ENCODE measurements around the gene ICAM3. TPM values are rescaled to one million over a fixed set of nuclear protein-coding genes. Genes with fewer than 3 reads are reported as not detected.
A peak's percentile ranks its signal among the peaks of the same experiment; 100 is the strongest.

Gene ICAM3
- total and polyA plus RNA-seq, 10 of the 15 experiments (the other 5 are each of a cell fraction or from before 2014, with no cell fraction given) = 5.5 to 152 (median 90.7) TPM

GRCh38 chr19:10332158-10332964 is 7.1 kb downstream of the ICAM3 start:
- DNase-seq (ENCODE audit: low read depth, low spot score) (no peak), ATAC-seq (peak; percentile 17; the same call in 2 of the 3 replicates), FAIRE-seq (no peak)
- ChIA-PET POLR2A (interaction anchor here (0.6 to 1.8 kb wide), 3 partner anchors 42 to 61 kb away, joined by 3 to 11 read pairs (median 3); partner anchors contain the start of gene ICAM5), SMC1A (ENCODE audit: uncharacterized antibody, unreplicated experiment) (interaction anchor here (1.0 to 2.5 kb wide), 3 partner anchors 9 to 62 kb away, joined by 3 to 11 read pairs (median 4); partner anchors contain the start of gene ICAM1), CTCF (interaction anchor here (0.6 to 2.9 kb wide), 4 partner anchors 48 to 58 kb away, joined by 3 to 15 read pairs (median 3); partner anchors contain the start of gene TYK2), RAD21 (ENCODE audit: unreplicated experiment) (interaction anchor here (0.6 to 1.3 kb wide), 3 partner anchors 18 to 55 kb away, joined by 3 to 9 read pairs (median 3); no protein-coding TSS in a partner anchor)
- intact Hi-C loops (cut with micrococcal nuclease; ENCODE audit: unreplicated experiment) = loop anchor here (5.0 kb wide), 2 partner anchors 55 to 60 kb away; partner anchors contain the start of gene ICAM1
- Histone ChIP-seq H3K9ac (ENCODE audit: control insufficient read depth, insufficient read depth, low read length) (peak overlapping the region; percentile 95), H3K9me3 (replicated peaks; ENCODE audit: control insufficient read depth, insufficient read depth, low read length) (no peaks in the 10 kb centered on the region), H3K4me1 (ENCODE audit: control insufficient read depth, insufficient read depth, low read length) (peaks cover 16% of the 10 kb centered on the region), H3K79me2 (ENCODE audit: control insufficient read depth, insufficient read depth, low read length) (peaks cover 38% of the 10 kb centered on the region), H4K20me1 (ENCODE audit: control insufficient read depth, insufficient read depth) (no peaks in the 10 kb centered on the region), H3K4me2 (ENCODE audit: control insufficient read depth, insufficient read depth) (peak overlapping the region; percentile 78), H3K27ac (ENCODE audit: control insufficient read depth, insufficient read depth) (peak overlapping the region; percentile 92), H3K27me3 (replicated peaks in 1 of 2; ENCODE audit: control insufficient read depth in 2 of 2, insufficient read depth in 2 of 2, low read length in 1 of 2) (no peaks in the 10 kb centered on the region), H3K36me3 (ENCODE audit: control insufficient read depth in 2 of 2, insufficient read depth in 2 of 2, low read length in 1 of 2) (peaks cover 19 to 33% of the 10 kb centered on the region in 2 experiments), H3K4me3 (peak overlapping the region; percentile 100), H2AFZ (ENCODE audit: control insufficient read depth, low read depth, low read length) (no peak overlapping the region)
- in situ Hi-C loops (cut with MboI) = no loop called here
- TF ChIP-seq BMI1 (IDR thresholded peaks at IDR 0.05; ENCODE audit: borderline replicate concordance) = no peak
- TF ChIP-seq ZNF24 (IDR thresholded peaks at IDR 0.05) = no peak
- 0 out of 2 replicates have a peak, but pooled peaks have one; percentile 5 for TF ChIP-seq CREM (IDR thresholded peaks at IDR 0.05; ENCODE audit: low read depth)
- no peak for TF ChIP-seq MXI1 (IDR thresholded peaks at IDR 0.05; ENCODE audit: low read depth, low read length)
- TF ChIP-seq, protein P1, sequence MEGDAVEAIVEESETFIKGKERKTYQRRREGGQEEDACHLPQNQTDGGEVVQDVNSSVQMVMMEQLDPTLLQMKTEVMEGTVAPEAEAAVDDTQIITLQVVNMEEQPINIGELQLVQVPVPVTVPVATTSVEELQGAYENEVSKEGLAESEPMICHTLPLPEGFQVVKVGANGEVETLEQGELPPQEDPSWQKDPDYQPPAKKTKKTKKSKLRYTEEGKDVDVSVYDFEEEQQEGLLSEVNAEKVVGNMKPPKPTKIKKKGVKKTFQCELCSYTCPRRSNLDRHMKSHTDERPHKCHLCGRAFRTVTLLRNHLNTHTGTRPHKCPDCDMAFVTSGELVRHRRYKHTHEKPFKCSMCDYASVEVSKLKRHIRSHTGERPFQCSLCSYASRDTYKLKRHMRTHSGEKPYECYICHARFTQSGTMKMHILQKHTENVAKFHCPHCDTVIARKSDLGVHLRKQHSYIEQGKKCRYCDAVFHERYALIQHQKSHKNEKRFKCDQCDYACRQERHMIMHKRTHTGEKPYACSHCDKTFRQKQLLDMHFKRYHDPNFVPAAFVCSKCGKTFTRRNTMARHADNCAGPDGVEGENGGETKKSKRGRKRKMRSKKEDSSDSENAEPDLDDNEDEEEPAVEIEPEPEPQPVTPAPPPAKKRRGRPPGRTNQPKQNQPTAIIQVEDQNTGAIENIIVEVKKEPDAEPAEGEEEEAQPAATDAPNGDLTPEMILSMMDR (IDR thresholded peaks at IDR 0.05 in 2 of 3, conservative IDR thresholded peaks at IDR 0.05 in 1 of 3; ENCODE audit: control insufficient read depth in 2 of 3, extremely low read depth in 1 of 3, insufficient read depth in 1 of 3, low read depth in 3 of 3, low read length in 3 of 3) = no peak
- TF ChIP-seq NFYA (IDR thresholded peaks at IDR 0.05; ENCODE audit: borderline replicate concordance, low read depth, low read length) = no peak
- no peak for TF ChIP-seq TARDBP (IDR thresholded peaks at IDR 0.05; ENCODE audit: borderline replicate concordance)
- TF ChIP-seq EED (IDR thresholded peaks at IDR 0.05; ENCODE audit: low read depth) = peak; percentile 30; the same call in 1 of the 2 replicates
- no peak for TF ChIP-seq EGR1 (IDR thresholded peaks at IDR 0.05; ENCODE audit: borderline replicate concordance in 1 of 2, low read depth in 2 of 2, low read length in 2 of 2)
- no peak for TF ChIP-seq GABPA (IDR thresholded peaks at IDR 0.05; ENCODE audit: low read depth)
- TF ChIP-seq, protein P2, sequence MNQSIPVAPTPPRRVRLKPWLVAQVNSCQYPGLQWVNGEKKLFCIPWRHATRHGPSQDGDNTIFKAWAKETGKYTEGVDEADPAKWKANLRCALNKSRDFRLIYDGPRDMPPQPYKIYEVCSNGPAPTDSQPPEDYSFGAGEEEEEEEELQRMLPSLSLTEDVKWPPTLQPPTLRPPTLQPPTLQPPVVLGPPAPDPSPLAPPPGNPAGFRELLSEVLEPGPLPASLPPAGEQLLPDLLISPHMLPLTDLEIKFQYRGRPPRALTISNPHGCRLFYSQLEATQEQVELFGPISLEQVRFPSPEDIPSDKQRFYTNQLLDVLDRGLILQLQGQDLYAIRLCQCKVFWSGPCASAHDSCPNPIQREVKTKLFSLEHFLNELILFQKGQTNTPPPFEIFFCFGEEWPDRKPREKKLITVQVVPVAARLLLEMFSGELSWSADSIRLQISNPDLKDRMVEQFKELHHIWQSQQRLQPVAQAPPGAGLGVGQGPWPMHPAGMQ (IDR thresholded peaks at IDR 0.05; ENCODE audit: borderline replicate concordance) = no peak
- 22% methylated on average over 18 of the region's 18 CpGs for WGBS (ENCODE audit: insufficient coverage, insufficient replicate concordance, low lambda C conversion rate, missing lambda C conversion rate)
- no TSS peak for BruUV-seq (replicated peaks)
